Upper lobe of left lung (tissue), 6 donors: ENCODE results near the gene INTS6. TPM values are rescaled to one million over a fixed set of nuclear protein-coding genes. Genes with fewer than 3 reads are reported as not detected.

Experiments used
- ATAC-seq, 2 donors: fragments of 200-7000 bp; cut with Tn5 transposase; one replicate each; pipeline ENCODE4 v1.9.1; 2022; ENCODE audit warnings: mild to moderate bottlenecking in 2 of 2, moderate library complexity in 2 of 2; ENCODE audit not compliant: low FRiP score in 2 of 2
- DNase-seq, 2 donors: peaks; one replicate each; pipeline ENCODE4 v3.0.0-alpha.2; 2019 to 2020
- H3K27ac ChIP-seq, 4 donors: fragments of 200-600 bp; sonication (generic); one replicate each; pipeline ENCODE4 v1.5.1; 2016 to 2019
- H3K27me3 ChIP-seq, 4 donors: fragments of 200-600 bp; sonication (generic); one replicate each; pipeline ENCODE4 v1.5.1; 2017 to 2019
- H3K36me3 ChIP-seq, 4 donors: fragments of 200-600 bp; sonication (generic); one replicate each; pipeline ENCODE4 v1.5.1; 2016 to 2019
- H3K4me1 ChIP-seq, 4 donors: fragments of 200-600 bp; sonication (generic); one replicate each; pipeline ENCODE4 v1.5.1; 2018 to 2019
- H3K4me3 ChIP-seq, 4 donors: fragments of 200-600 bp; sonication (generic); one replicate each; pipeline ENCODE4 v1.5.1; 2017 to 2019; ENCODE audit warnings: mild to moderate bottlenecking in 2 of 4, moderate library complexity in 1 of 4
- H3K9me3 ChIP-seq, 4 donors: fragments of 200-600 bp; sonication (generic); one replicate each; pipeline ENCODE4 v1.5.1; 2018 to 2019
- EP300 ChIP-seq, 4 donors: sonication (generic); formaldehyde crosslinking; IDR thresholded peaks; one replicate each; pipeline ENCODE4 v1.5.1; 2017; ENCODE audit warnings: antibody characterized with exemption in 4 of 4, control low read depth in 2 of 4
- POLR2A ChIP-seq, 4 donors: fragments of 450-650 bp; IDR thresholded peaks; one replicate each; pipeline ENCODE4 v1.5.1; 2016 to 2017; ENCODE audit warnings: antibody characterized with exemption in 4 of 4, mild to moderate bottlenecking in 2 of 4
- POLR2AphosphoS5 ChIP-seq, 2 donors: sonication (generic); formaldehyde crosslinking; IDR thresholded peaks; one replicate each; pipeline ENCODE4 v1.5.1; 2017; ENCODE audit warnings: antibody characterized with exemption in 2 of 2
- WGBS, 2 donors: methylation state at CpG; one replicate each; pipeline ENCODE4 v1.1.5; 2017 to 2018; 5-methylcytosine and 5-hydroxymethylcytosine counted together
- total RNA-seq, 6 donors: library from RNA; depleted of rRNA in 4 of 6; stranded (reverse); fragments of >200 nt in 4 of 6; gene quantifications; one replicate each; pipeline versions ENCODE4 v1.1.0 to v1.2.1, GENCODE V29; 2016 to 2021
- TF ChIP-seq, protein P1 (sequence below), 6 experiments: fragments of 450-650 bp in 4 of 6; fragments of 200-600 bp in 2 of 6; sonication (generic) in 2 of 6; IDR thresholded peaks; one replicate each; pipeline ENCODE4 v1.5.1; 2016 to 2019; ENCODE audit warnings: antibody characterized with exemption in 6 of 6
- donor health status: DM: no; HTN: no; CAD: no; lungs with moderate emphysema.
- donor health status: DM: no; HTN: yes; CAD: no; lungs with severe emphysema.

The INTS6 gene
- total RNA-seq, 6 donors from 2014 or later: 20.5 to 43.2 (median 24.8) TPM

DNA sequence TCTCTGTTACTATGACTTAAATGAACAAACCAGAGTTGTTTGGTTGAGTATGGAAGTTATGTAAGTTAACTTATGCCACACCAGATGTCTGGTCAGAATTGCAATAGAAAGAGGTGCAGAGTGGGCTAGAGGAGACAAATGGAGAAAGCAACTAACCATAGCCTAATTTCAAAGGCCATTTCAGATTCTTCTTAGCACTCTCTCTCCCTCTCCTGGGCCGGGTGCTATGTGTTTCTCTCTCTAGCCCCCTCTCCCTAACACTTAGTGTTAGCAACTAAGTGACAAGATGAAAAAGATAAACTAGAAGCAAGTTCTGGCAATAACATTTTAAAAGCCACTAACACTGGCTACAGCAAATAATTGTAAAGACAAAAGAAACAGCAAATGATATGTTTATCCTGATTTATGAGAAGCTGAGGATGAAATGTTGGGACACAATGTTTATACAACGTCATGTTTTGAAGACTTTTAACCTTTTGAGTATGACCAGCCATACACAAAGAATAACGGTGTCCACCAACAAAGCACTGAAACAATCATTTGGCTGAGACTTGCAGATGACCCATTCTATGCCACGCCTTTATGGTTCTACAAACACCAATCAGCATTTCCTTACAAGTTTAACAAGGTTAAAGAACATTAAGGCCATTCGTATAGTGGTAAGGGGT is 94.8 kb downstream of the INTS6 start:
- WGBS, 2 donors: 69 to 71% methylated on average over 5 of the region's 5 CpGs
- Histone ChIP-seq H3K4me3 (no peak overlapping the region), H3K27ac (no peak overlapping the region), H3K4me1 (no peaks in the 10 kb centered on the region), H3K36me3 (peaks cover 0 to 16% (median under 1%) of the 10 kb centered on the region in 4 donors), H3K27me3 (no peaks in the 10 kb centered on the region), H3K9me3 (no peaks in the 10 kb centered on the region)
- DNase-seq: no peak
- ATAC-seq: no peak
- TF ChIP-seq, protein P1, sequence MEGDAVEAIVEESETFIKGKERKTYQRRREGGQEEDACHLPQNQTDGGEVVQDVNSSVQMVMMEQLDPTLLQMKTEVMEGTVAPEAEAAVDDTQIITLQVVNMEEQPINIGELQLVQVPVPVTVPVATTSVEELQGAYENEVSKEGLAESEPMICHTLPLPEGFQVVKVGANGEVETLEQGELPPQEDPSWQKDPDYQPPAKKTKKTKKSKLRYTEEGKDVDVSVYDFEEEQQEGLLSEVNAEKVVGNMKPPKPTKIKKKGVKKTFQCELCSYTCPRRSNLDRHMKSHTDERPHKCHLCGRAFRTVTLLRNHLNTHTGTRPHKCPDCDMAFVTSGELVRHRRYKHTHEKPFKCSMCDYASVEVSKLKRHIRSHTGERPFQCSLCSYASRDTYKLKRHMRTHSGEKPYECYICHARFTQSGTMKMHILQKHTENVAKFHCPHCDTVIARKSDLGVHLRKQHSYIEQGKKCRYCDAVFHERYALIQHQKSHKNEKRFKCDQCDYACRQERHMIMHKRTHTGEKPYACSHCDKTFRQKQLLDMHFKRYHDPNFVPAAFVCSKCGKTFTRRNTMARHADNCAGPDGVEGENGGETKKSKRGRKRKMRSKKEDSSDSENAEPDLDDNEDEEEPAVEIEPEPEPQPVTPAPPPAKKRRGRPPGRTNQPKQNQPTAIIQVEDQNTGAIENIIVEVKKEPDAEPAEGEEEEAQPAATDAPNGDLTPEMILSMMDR (IDR thresholded peaks at IDR 0.05): no peak
- TF ChIP-seq EP300 (IDR thresholded peaks at IDR 0.05): no peak
- no peak for TF ChIP-seq POLR2A (IDR thresholded peaks at IDR 0.05)

DNA sequence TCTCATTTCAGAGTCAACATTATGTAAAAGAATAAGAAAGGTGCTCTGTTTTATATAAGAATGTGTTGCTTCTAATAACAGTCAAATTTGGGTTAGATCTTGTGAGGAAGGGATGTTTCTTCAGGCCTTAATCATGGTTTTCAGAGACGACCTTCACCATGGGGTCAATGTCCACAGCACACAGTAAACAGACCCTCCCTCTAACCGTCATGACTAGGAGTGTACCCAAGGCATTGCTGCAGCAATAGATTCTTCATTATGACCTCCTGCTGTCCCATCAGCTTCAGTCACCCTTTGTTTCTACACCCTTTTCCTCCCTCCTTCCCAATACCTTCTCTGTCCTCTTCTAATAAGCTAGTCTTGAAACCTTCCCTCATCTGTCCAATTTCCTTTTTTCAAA is 97.6 kb downstream of the INTS6 start:
- TF ChIP-seq POLR2AphosphoS5 (IDR thresholded peaks at IDR 0.05) (no peak), EP300 (IDR thresholded peaks at IDR 0.05) (no peak), POLR2A (IDR thresholded peaks at IDR 0.05) (no peak)
- WGBS, 2 donors: 82 to 85% methylated on average over 2 of the region's 2 CpGs
- no peak for ATAC-seq

DNA sequence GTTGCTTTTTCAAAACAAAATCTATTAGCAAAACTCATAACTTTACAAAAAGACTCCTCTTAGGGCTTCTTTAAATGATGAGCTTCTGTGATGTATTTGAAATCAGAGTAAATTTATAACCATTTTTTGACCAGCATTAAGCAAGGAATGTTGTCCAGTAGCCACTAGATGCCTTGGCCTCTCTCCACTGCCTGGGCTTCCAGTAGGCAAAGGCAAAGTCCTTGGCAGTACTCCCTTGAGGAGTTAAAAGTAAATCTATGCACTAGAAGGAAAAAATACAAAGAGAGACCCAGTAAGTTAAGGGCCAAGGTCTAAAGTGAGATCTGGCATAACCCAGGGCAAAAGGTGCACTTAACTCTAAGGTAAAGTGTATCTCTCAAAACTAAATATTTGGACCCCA is 103.8 kb downstream of the INTS6 start:
- no peak for DNase-seq
- no peak overlapping the region for H3K4me3 ChIP-seq
- no peaks in the 10 kb centered on the region for H3K27me3 ChIP-seq
- H3K4me1 ChIP-seq: no peaks in the 10 kb centered on the region
- no peaks in the 10 kb centered on the region for H3K36me3 ChIP-seq
- H3K27ac ChIP-seq: no peak overlapping the region
- ATAC-seq: no peak
- TF ChIP-seq, protein P1 (IDR thresholded peaks at IDR 0.05): no peak
- TF ChIP-seq EP300 (IDR thresholded peaks at IDR 0.05) (no peak), POLR2AphosphoS5 (IDR thresholded peaks at IDR 0.05) (no peak), POLR2A (IDR thresholded peaks at IDR 0.05) (no peak)
- no peaks in the 10 kb centered on the region for H3K9me3 ChIP-seq

More for the DNA sequence above, 97.6 kb downstream of the INTS6 start:
- Histone ChIP-seq H3K27ac (no peak overlapping the region), H3K36me3 (no peaks in the 10 kb centered on the region), H3K27me3 (no peaks in the 10 kb centered on the region), H3K4me3 (no peak overlapping the region), H3K4me1 (no peaks in the 10 kb centered on the region), H3K9me3 (no peaks in the 10 kb centered on the region)
- DNase-seq: no peak

DNA sequence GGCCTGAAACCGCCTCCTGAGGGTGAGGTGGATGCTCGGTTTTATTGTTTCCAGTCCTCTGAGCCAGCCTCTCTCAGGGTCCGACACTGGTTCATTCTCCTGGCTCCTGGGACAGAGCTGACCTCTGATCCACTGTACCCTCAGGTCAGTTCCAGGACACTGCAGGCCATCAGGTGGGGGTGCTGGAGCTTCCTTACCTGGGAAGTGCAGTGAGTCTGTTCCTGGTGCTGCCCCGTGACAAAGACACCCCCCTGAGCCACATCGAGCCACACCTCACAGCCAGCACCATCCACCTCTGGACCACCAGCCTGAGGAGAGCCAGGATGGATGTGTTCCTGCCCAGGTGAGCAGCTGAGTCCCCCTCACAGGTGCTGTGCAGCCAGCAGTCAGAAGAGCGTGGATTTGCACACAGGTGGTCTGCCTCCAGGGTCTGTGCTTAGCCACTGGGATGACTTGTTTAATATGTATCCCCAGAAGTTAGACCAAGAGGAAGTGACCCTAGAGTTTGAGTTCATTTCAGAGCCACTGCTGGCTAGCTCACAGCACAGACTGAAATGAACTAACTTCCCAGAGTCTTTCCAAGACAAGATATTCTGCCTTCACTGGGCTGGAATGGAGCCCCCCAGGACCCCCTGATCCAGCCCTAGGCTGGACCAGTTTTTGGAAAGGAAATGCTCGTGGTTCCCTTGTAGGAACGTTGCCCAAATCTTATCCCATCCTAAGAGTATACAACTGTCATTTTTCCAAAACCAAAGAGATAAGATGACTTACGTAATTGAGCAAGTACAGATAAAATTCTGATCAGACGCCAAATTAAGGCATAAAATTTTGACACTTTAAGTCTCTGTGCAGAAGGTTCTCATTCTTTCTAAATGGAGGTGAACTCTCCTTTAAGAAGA is 104.5 kb downstream of the INTS6 start:
- TF ChIP-seq, protein P1 (IDR thresholded peaks at IDR 0.05): no peak
- no peak for TF ChIP-seq POLR2A (IDR thresholded peaks at IDR 0.05)
- no peak for TF ChIP-seq POLR2AphosphoS5 (IDR thresholded peaks at IDR 0.05)
- no peak for TF ChIP-seq EP300 (IDR thresholded peaks at IDR 0.05)
- Histone ChIP-seq H3K4me3 (no peak overlapping the region), H3K4me1 (no peaks in the 10 kb centered on the region), H3K27me3 (no peaks in the 10 kb centered on the region), H3K36me3 (no peaks in the 10 kb centered on the region), H3K9me3 (no peaks in the 10 kb centered on the region), H3K27ac (no peak overlapping the region)
- 75 to 83% methylated on average over 9 to 10 of the region's 10 CpGs for WGBS, 2 donors
- peak in 1 of 2 donors; percentile 14 for ATAC-seq
- DNase-seq: no peak

DNA sequence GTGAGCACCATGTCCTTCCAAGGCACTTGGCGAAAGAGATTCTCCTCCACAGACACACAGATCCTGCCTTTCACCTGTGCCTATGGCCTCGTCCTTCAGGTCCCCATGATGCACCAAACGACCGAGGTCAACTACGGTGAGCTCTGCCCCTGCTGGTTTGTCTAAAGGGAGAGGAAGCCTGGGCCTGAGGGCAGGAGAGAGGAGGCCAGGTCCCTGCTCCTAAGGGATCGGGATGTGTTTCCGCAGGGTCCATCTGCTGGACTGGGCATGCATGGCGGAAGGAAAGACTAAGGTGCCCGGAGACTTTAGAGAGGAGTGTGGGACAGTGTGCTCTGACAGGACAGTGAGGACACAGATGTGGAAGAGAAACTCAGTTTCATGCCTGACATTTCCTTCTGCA is 105.7 kb downstream of the INTS6 start:
- no peak for TF ChIP-seq EP300 (IDR thresholded peaks at IDR 0.05)
- TF ChIP-seq, protein P1 (IDR thresholded peaks at IDR 0.05): no peak
- no peak for TF ChIP-seq POLR2A (IDR thresholded peaks at IDR 0.05)
- TF ChIP-seq POLR2AphosphoS5 (IDR thresholded peaks at IDR 0.05): no peak
- no peaks in the 10 kb centered on the region for H3K36me3 ChIP-seq
- no peaks in the 10 kb centered on the region for H3K27me3 ChIP-seq
- 87 to 94% methylated on average over 9 of the region's 9 CpGs for WGBS, 2 donors
- H3K4me3 ChIP-seq: no peak overlapping the region
- H3K9me3 ChIP-seq: no peaks in the 10 kb centered on the region
- H3K27ac ChIP-seq: no peak overlapping the region
- no peak for DNase-seq
- no peaks in the 10 kb centered on the region for H3K4me1 ChIP-seq
- no peak for ATAC-seq
